ENCODE measurements around the gene LPAR4.
"Not testable (repeated sequence)": the region's sequence is repeated elsewhere in the genome, so short reads cannot be mapped to it uniquely, and the experiment has no call there.

LPAR4 gene

GRCh38 chrX:78769101-78769755 lies 21.7 kb downstream of the LPAR4 start:
- DNase-seq (ENCODE audit: low read depth): no peak
- TF ChIP-seq CTCF (conservative IDR thresholded peaks at IDR 0.05; ENCODE audit: low read depth, low read length): no peak
- no peak overlapping the region for H3K4me3 ChIP-seq (ENCODE audit: low read depth, low read length)

GRCh38 chrX:78769946-78770345 lies 22.4 kb downstream of the LPAR4 start:
- no peak for TF ChIP-seq CTCF (conservative IDR thresholded peaks at IDR 0.05; ENCODE audit: low read depth, low read length)
- no peak for DNase-seq (ENCODE audit: low read depth)
- no peak overlapping the region for H3K4me3 ChIP-seq (ENCODE audit: low read depth, low read length)

GRCh38 chrX:78796916-78797315 lies 49.4 kb downstream of the LPAR4 start:
- DNase-seq (ENCODE audit: low read depth): no peak
- no peak for TF ChIP-seq CTCF (conservative IDR thresholded peaks at IDR 0.05; ENCODE audit: low read depth, low read length)
- H3K4me3 ChIP-seq (ENCODE audit: low read depth, low read length): no peak overlapping the region

- TF ChIP-seq CTCF (conservative IDR thresholded peaks at IDR 0.05; ENCODE audit: low read depth, low read length): no peak
- no peak for DNase-seq (ENCODE audit: low read depth)
- H3K4me3 ChIP-seq (ENCODE audit: low read depth, low read length): no peak overlapping the region
Observed at GRCh38 chrX:78800114-78800513, 52.6 kb downstream of the LPAR4 start.

- DNase-seq (ENCODE audit: low read depth): no peak
- no peak for TF ChIP-seq CTCF (conservative IDR thresholded peaks at IDR 0.05; ENCODE audit: low read depth, low read length)
- no peak overlapping the region for H3K4me3 ChIP-seq (ENCODE audit: low read depth, low read length)
Observed at GRCh38 chrX:78800694-78801093, 53.2 kb downstream of the LPAR4 start.

GRCh38 chrX:78801522-78801921 lies 54.0 kb downstream of the LPAR4 start:
- H3K4me3 ChIP-seq (ENCODE audit: low read depth, low read length): no peak overlapping the region
- TF ChIP-seq CTCF (conservative IDR thresholded peaks at IDR 0.05; ENCODE audit: low read depth, low read length): no peak
- no peak for DNase-seq (ENCODE audit: low read depth)

GRCh38 chrX:78802526-78802925 lies 55.0 kb downstream of the LPAR4 start:
- H3K4me3 ChIP-seq (ENCODE audit: low read depth, low read length); DNase-seq (ENCODE audit: low read depth): not testable (repeated sequence)

All from choroid plexus epithelial cell (primary cell).